ENCODE data around the gene BCL11B. TPM values are rescaled to one million over a fixed set of nuclear protein-coding genes. Genes with fewer than 3 reads are reported as not detected.

BCL11B gene
- total and polyA plus RNA-seq, 2 of the 8 experiments (the other 6 are each of a cell fraction or from before 2014, with no cell fraction given): 0.63 to 5.9 TPM

GRCh38 chr14:99134516-99135046 lies 137.4 kb downstream of the BCL11B start (continued):
- TF ChIP-seq MAX (IDR thresholded peaks at IDR 0.05) (no peak), YY1 (IDR thresholded peaks at IDR 0.05; ENCODE audit: low read depth, low read length) (no peak), FOSL1 (IDR thresholded peaks at IDR 0.05; ENCODE audit: insufficient read depth, low read depth, low read length) (no peak), GABPA (IDR thresholded peaks at IDR 0.05; ENCODE audit: borderline replicate concordance, insufficient read depth, low read length) (no peak), POU5F1 (IDR thresholded peaks at IDR 0.05; ENCODE audit: low read depth, low read length) (no peak), HDAC2 (IDR thresholded peaks at IDR 0.05; ENCODE audit: borderline replicate concordance in 1 of 2, low read depth in 2 of 2, low read length in 2 of 2) (no peak)

Measured in H1 (cell line).